GM23338 (cell line): Measurements from ENCODE around the gene FAF1. TPM values are rescaled to one million over a fixed set of nuclear protein-coding genes. Genes with fewer than 3 reads are reported as not detected.

Experiments used
- ATAC-seq: fragments of 200-7000 bp; cut with Tn5 transposase; 3 replicates; pipeline ENCODE4 v1.9.1; 2020
- DNase-seq: peaks from one replicate; pipeline ENCODE4 v3.0.0-alpha.2; 2015; ENCODE audit warnings: low spot score
- H2AFZ ChIP-seq: fragments of 200-600 bp; sonication (generic); 2 replicates; pipeline ENCODE4 v1.8.0; 2016; ENCODE audit warnings: antibody characterized with exemption, mild to moderate bottlenecking, moderate library complexity
- H3F3A ChIP-seq: fragments of 200-600 bp; sonication (generic); replicated peaks from 2 replicates; pipeline ENCODE4 v1.8.0; 2017; ENCODE audit warnings: antibody characterized with exemption, mixed run types, low read depth
- H3K27ac ChIP-seq: fragments of 200-600 bp; sonication (generic); 2 replicates; pipeline ENCODE4 v1.6.1; 2016; ENCODE audit warnings: low read depth
- H3K27me3 ChIP-seq: fragments of 200-600 bp; sonication (generic); 2 replicates; pipeline ENCODE4 v1.8.0; 2016; ENCODE audit warnings: mild to moderate bottlenecking, mixed run types, moderate library complexity; ENCODE audit not compliant: insufficient read depth
- H3K36me3 ChIP-seq: fragments of 200-600 bp; sonication (generic); 2 replicates; pipeline ENCODE4 v1.8.0; 2016; ENCODE audit warnings: mild to moderate bottlenecking; ENCODE audit not compliant: insufficient read depth
- H3K4me1 ChIP-seq: fragments of 200-600 bp; sonication (generic); 2 replicates; pipeline ENCODE4 v1.8.0; 2016; ENCODE audit warnings: mild to moderate bottlenecking, moderate library complexity; ENCODE audit not compliant: insufficient read depth
- H3K4me2 ChIP-seq: fragments of 200-600 bp; sonication (generic); 2 replicates; pipeline ENCODE4 v1.7.1; 2017; ENCODE audit warnings: mixed run types
- H3K4me3 ChIP-seq: fragments of 200-600 bp; sonication (generic); 2 replicates; pipeline ENCODE4 v1.6.1; 2016; ENCODE audit warnings: mixed run types
- H3K79me2 ChIP-seq: fragments of 200-600 bp; sonication (generic); replicated peaks from 2 replicates; pipeline ENCODE4 v1.8.0; 2017; ENCODE audit warnings: mild to moderate bottlenecking; ENCODE audit not compliant: insufficient read depth
- H3K9me2 ChIP-seq: fragments of 200-600 bp; sonication (generic); 2 replicates; pipeline ENCODE4 v1.8.0; 2017; ENCODE audit not compliant: insufficient read depth
- H4K20me1 ChIP-seq: fragments of 200-600 bp; sonication (generic); replicated peaks from 2 replicates; pipeline ENCODE4 v1.8.0; 2017; ENCODE audit warnings: mild to moderate bottlenecking; ENCODE audit not compliant: insufficient read depth
- H3K27ac Mint-ChIP-seq: 2 replicates; pipeline ENCODE4 v1.8.0; 2020; ENCODE audit warnings: inconsistent platforms, mild to moderate bottlenecking, moderate library complexity, mixed read lengths
- H3K27me3 Mint-ChIP-seq: 3 replicates; pipeline ENCODE4 v1.8.0; 2022; ENCODE audit warnings: low read depth, mild to moderate bottlenecking, moderate library complexity, mixed read lengths, inconsistent platforms; ENCODE audit not compliant: insufficient read depth, poor library complexity
- H3K36me3 Mint-ChIP-seq: 3 replicates; pipeline ENCODE4 v1.8.0; 2021; ENCODE audit warnings: low read depth, mild to moderate bottlenecking, inconsistent platforms, moderate library complexity, mixed read lengths
- H3K4me1 Mint-ChIP-seq: 3 replicates; pipeline ENCODE4 v1.8.0; 2020; ENCODE audit warnings: mild to moderate bottlenecking, inconsistent platforms, mixed read lengths
- H3K4me3 Mint-ChIP-seq: 3 replicates; pipeline ENCODE4 v1.8.0; 2021; ENCODE audit warnings: moderate library complexity, mild to moderate bottlenecking, inconsistent platforms, mixed read lengths
- H3K9me3 Mint-ChIP-seq: 3 replicates; pipeline ENCODE4 v1.8.0; 2020; ENCODE audit warnings: moderate library complexity, mild to moderate bottlenecking, inconsistent platforms, mixed read lengths
- CREB1 ChIP-seq: fragments of 250-450 bp; sonication (Bioruptor Pico); IDR thresholded peaks from 2 replicates; pipeline ENCODE4 v1.5.0; 2020; ENCODE audit warnings: low read depth, mild to moderate bottlenecking, moderate library complexity
- ETS1 ChIP-seq: IDR thresholded peaks from 2 replicates; pipeline ENCODE4 v1.6.1; 2016; ENCODE audit warnings: antibody characterized with exemption
- EZH2 ChIP-seq: fragments of 200-600 bp; sonication (generic); IDR thresholded peaks from one replicate; pipeline ENCODE4 v1.8.0; 2017; ENCODE audit warnings: antibody characterized with exemption, mild to moderate bottlenecking, low read depth; ENCODE audit not compliant: unreplicated experiment
- EZH2phosphoT487 ChIP-seq: fragments of 200-600 bp; sonication (generic); IDR thresholded peaks from one replicate; pipeline ENCODE4 v1.8.1; 2018; ENCODE audit warnings: antibody characterized with exemption; ENCODE audit not compliant: unreplicated experiment
- JUNB ChIP-seq: IDR thresholded peaks from one replicate; pipeline ENCODE4 v1.6.1; 2016; ENCODE audit warnings: antibody characterized with exemption; ENCODE audit not compliant: unreplicated experiment
- NANOG ChIP-seq: IDR thresholded peaks from 2 replicates; pipeline ENCODE4 v1.6.1; 2016; ENCODE audit warnings: antibody characterized with exemption, borderline replicate concordance
- REST ChIP-seq: IDR thresholded peaks from one replicate; pipeline ENCODE4 v1.6.1; 2018; ENCODE audit warnings: antibody characterized with exemption; ENCODE audit not compliant: unreplicated experiment
- STAT1 ChIP-seq: IDR thresholded peaks from one replicate; pipeline ENCODE4 v1.6.1; 2016; ENCODE audit warnings: antibody characterized with exemption; ENCODE audit not compliant: unreplicated experiment
- ZNF331 ChIP-seq: fragments of 250-450 bp; sonication (Bioruptor Pico); IDR thresholded peaks from 2 replicates; pipeline ENCODE4 v1.5.0; 2020; ENCODE audit warnings: low read depth, mild to moderate bottlenecking, moderate library complexity
- polyA plus RNA-seq: library from polyadenylated mRNA; unstranded; fragments of >200 nt; fragmentation: Nextera tagmentation; extraction: Ambion mirVana; gene quantifications from 2 replicates; pipeline ENCODE4 v1.2.1, GENCODE V29; 2016
- total RNA-seq: library from RNA; depleted of rRNA; stranded (reverse); fragments of >200 nt; shearing (Covaris generic); gene quantifications from 2 replicates; pipeline ENCODE4 v1.2.3, GENCODE V29; 2014

Gene FAF1
- total and polyA plus RNA-seq, 2 experiments from 2014 or later: 24.1 to 53.2 TPM

- H3K4me1 Mint-ChIP-seq: peaks cover 62% of the 10 kb centered on the region
Observed at GRCh38 chr1:50701706-50702317, 258.3 kb downstream of the FAF1 start.

GRCh38 chr1:50700621-50701020 is 259.4 kb downstream of the FAF1 start:
- Histone ChIP-seq H4K20me1 (no peaks in the 10 kb centered on the region), H3K4me2 (peak overlapping the region; percentile 26), H3K79me2 (no peaks in the 10 kb centered on the region), H3K27ac (peak overlapping the region; percentile 78), H2AFZ (no peak overlapping the region), H3K4me3 (peak overlapping the region; percentile 22), H3F3A (no peaks in the 10 kb centered on the region), H3K27me3 (no peaks in the 10 kb centered on the region), H3K36me3 (no peaks in the 10 kb centered on the region), H3K4me1 (peaks cover 72% of the 10 kb centered on the region), H3K9me2 (no peaks in the 10 kb centered on the region)
- Mint-ChIP-seq H3K4me3 (peak overlapping the region; percentile 67), H3K4me1 (peaks cover 60% of the 10 kb centered on the region), H3K27ac (peak overlapping the region; percentile 97), H3K9me3 (no peaks in the 10 kb centered on the region), H3K36me3 (no peaks in the 10 kb centered on the region), H3K27me3 (no peaks in the 10 kb centered on the region)
- ATAC-seq: no peak
- no peak for DNase-seq
- no peak for TF ChIP-seq REST
- TF ChIP-seq ZNF331 (CRISPR knock-in tag): no peak
- no peak for TF ChIP-seq ETS1
- no peak for TF ChIP-seq STAT1
- TF ChIP-seq CREB1 (CRISPR knock-in tag): no peak
- TF ChIP-seq EZH2: no peak
- TF ChIP-seq JUNB: no peak

More at GRCh38 chr1:50701706-50702317, 258.3 kb downstream of the FAF1 start:
- Histone ChIP-seq H3K9me2 (no peaks in the 10 kb centered on the region), H3K27me3 (no peaks in the 10 kb centered on the region), H3K36me3 (no peaks in the 10 kb centered on the region), H4K20me1 (no peaks in the 10 kb centered on the region), H2AFZ (no peak overlapping the region), H3F3A (no peaks in the 10 kb centered on the region), H3K4me1 (peaks cover 77% of the 10 kb centered on the region), H3K79me2 (no peaks in the 10 kb centered on the region), H3K4me3 (no peak overlapping the region), H3K27ac (peak overlapping the region; percentile 17; the same call in 1 of the 2 replicates), H3K4me2 (peak overlapping the region; percentile 26)
- no peaks in the 10 kb centered on the region for H3K9me3 Mint-ChIP-seq
- H3K27me3 Mint-ChIP-seq: no peaks in the 10 kb centered on the region
- DNase-seq (no peak), ATAC-seq (no peak)
- no peak overlapping the region for H3K4me3 Mint-ChIP-seq
- no peaks in the 10 kb centered on the region for H3K36me3 Mint-ChIP-seq
- H3K27ac Mint-ChIP-seq: peak overlapping the region; percentile 89
- TF ChIP-seq EZH2phosphoT487 (no peak), ETS1 (no peak), NANOG (no peak)
